HuH-7.5 (cell line): ENCODE results near the gene PDE4C.

ENCODE experiments used
- DNase-seq: peaks from one replicate; pipeline ENCODE4 v3.0.0; 2011; ENCODE audit warnings: low spot score

PDE4C gene

DNA sequence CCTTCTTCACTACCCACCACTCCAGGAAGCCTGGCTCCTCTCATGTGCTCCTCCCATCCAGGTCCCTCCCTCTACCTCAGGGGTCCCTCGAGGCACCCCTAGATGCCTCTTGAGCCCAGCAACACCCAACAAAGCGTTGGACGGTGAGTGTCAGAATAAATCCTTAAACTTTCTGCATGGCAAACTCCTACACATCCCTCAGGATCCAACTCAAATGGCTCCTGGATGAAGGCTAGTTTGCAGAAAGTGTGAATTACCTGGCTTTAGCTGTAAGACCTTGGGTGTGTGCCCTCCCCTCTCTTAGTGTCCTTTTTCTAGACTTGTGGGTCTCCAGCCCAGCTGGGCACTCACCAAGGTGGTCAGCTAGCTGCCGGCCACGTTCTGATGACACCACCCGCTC is 27.9 kb downstream of the PDE4C start:
- DNase-seq = no peak

GRCh38 chr19:18197941-18198340 is 28.3 kb downstream of the PDE4C start:
- no peak for DNase-seq

GRCh38 chr19:18197306-18197705 is 28.9 kb downstream of the PDE4C start:
- no peak for DNase-seq

- no peak for DNase-seq
Observed at GRCh38 chr19:18196511-18196845, 29.8 kb downstream of the PDE4C start.

DNA sequence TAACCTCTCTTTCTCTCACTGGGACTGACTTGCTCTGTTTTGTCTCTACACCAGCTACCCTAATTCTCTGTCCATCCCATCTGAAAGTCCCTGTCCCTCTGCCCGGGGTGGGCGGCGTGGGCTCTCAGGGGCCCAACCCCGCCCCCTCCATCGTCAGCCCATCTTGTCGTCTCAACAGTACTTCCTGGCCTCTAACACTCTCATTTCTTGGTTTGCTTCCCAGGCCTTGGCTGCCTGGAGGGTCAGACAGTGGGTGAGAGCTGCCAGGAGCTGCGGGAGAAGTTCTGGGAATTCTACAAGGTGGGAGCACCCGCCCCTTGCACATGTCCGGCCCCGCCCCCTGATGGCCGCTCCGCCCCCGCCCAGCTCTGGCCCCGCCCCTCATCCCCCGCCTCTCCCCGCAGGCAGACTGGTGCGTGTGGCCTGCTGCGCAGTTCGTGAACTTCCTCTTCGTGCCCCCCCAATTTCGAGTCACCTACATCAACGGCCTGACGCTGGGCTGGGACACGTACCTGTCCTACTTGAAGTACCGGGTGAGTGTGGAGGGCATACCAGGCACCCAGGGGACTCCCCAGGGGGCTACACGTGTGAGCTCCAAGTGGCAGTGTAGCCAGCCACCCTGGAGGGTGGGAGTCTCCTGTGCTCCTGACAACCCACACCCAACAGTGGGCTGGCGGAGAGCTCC is 31.5 kb downstream of the PDE4C start:
- no peak for DNase-seq

GRCh38 chr19:18194181-18194530 is 32.1 kb downstream of the PDE4C start:
- DNase-seq = no peak

DNA sequence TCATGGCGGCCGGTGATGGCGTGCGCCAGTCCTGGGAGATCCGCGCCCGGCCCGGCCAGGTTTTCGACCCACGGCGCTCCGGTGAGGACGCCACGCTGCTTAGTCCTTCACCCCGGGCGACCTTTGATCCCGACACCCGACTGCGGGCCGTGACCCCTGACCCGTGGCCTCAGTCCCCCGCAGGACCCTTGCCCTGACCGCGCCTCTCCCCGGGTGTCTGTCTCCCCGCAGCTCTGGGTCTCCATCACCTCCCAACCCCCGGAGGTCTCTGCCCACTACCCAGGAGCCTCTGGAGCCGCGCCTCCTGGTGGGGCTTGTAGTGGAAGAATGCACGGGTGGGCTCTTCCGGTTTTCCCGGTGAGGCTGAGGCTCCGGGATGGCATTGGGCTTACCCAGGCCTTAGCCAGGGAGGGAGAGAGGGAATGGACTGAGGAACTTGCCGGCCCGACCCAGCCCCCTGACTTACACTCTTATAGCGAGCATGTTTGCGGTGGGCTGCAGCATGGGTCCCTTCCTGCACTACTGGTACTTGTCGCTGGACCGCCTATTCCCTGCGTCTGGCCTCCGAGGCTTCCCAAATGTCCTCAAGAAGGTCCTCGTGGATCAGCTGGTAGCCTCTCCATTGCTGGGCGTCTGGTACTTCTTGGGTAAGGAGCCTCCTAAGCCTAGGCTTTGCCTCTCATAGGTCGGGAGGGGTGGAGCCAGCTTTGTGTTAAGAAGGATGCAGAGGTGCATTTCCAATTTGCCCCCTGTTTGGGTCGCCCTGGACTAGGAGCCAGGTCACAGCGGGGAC is 32.7 kb downstream of the PDE4C start:
- no peak for DNase-seq

DNA sequence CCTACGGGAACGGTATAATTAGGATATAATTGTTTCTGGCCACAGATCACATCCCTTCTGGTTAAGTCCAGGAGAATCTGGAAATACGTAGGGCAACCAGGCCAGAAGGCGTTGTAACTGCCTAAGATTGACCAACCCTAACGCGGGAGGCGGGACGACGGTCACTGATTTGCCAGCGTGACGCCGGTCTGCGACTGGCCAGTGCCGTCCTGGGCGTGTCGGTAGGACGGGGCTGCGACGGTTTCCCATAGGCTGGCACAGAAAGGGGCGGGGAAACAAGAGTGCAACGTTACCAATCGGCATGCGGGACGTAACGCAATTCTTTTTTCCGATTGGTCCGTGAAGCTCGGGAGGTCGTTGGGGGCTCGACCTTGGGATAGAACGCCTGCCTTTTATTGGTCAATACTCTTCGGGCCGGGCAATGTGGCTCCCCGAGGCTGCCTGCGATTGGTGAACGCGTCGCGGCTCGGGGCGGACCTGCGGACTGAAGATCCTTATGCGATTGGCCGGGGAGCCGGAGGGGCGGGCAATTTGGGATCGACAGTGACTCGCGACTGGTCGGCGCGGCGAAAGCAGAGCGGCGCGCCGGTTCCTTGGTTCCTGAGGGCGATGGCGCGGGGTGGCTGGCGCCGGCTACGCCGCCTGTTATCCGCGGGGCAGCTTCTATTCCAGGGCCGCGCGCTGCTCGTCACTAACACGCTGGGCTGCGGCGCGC is 33.4 kb downstream of the PDE4C start, which contains the start of gene MPV17L2:
Gene MPV17L2, plus strand, starts transcription at position 546 of the 715 bp plus-strand sequence. Its CDS starts 64 bp downstream, at position 610.
- DNase-seq = peak; percentile 95

DNA sequence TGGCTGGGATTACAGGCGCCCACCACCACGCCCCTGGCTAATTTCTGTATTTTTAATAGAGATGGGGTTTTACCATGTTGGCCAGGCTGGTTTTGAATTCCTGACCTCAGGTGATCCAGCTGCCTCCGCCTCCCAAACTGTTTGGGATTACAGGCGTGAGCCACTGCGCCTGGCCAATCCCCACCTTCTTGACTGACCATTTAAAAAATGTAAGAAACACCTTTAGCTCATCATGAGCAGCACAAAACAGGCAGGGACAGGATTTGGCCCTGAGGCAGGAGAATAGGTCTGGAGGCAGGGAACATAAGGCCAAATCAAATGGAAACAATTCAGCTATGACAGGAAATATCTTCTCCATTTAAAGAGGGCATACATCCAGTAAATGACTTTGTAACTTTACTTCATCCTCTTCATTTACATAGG is 34.6 kb downstream of the PDE4C start:
- DNase-seq = no peak

DNA sequence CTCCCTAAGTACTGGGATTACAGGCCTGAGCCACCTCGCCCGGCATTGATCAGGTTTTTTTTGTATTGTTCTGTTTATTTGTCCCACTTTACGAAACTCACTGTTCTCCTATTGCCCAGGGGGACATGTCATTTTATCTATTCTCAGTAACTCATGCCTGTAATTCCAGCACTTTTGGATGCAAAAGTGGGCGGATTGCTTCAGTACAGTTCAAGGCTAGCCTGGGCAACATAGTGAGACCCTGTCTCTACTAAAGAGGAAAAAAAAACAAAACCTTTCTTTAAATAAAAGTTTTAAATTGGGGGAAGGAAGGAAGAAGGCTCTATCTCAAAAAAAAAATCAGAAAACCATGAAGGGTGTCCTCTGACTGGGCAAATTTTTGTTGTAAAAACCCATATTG is 36.0 kb downstream of the PDE4C start:
- DNase-seq = no peak

GRCh38 chr19:18185538-18185937 is 40.7 kb downstream of the PDE4C start:
- DNase-seq = no peak

DNA sequence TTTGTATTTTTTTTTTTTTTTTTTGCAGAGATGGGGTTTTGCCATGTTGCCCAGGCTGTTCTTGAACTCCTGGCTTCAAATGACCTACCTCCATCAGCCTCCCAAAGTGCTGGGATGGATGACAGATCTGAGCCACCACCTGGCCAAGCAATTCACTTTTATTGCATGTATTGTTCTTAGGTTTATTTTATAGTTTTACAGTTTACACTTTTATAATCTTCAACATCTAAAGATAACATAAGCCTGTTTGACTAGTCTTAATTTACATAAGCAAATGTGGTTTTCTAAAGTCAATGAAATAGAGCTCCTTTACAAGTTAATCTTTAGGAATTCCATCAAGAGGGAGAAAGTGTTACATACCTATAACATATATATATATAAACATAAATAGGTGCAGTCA is 42.7 kb downstream of the PDE4C start:
- no peak for DNase-seq

GRCh38 chr19:18179957-18180356 is 46.3 kb downstream of the PDE4C start:
- DNase-seq = no peak

DNA sequence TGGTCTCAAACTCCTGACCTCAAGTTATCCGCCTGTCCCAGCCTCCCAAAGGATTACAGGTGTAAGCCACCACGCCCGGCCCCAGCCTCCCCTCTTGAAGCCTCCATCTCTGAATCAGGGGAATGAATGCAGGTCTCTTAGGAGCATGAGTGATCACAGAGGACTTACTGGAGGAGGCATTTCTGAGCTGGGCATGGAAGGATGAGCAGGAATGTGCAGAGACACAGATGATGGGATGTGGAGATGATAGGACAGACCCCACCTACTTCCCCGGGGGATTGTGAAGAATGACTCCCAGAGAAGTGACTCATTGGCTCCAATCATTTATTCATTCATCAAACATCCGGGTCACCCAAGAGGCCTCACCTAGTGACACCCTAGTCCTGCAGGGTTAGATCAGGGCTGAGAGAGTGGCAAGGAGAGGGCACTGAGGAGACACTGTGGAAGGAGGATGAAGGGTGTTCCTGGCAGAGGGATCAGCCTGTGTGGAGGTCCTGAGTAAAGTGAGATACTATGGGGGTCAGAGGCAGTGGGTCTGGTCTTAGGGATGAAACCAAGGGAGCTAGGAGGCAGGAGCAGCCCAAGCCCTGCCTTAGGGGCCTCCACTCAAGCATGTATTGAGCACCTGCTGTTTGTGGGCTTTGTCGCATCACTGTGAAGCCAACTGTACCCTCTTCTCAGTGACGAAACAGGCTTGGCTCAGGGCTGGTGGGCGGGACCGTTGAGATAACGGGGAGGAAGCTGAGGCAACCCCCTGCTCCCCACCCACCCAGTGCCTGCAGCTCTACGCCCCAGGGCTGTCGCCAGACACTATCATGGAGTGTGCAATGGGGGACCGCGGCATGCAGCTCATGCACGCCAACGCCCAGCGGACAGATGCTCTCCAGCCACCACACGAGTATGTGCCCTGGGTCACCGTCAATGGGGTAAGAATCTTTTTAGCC is 49.6 kb downstream of the PDE4C start:
- no peak for DNase-seq

- no peak for DNase-seq
Observed at GRCh38 chr19:18174983-18175382, 51.3 kb downstream of the PDE4C start.
